Panc1 (cell line): ENCODE measurements around the gene SLC25A22. TPM values are rescaled to one million over a fixed set of nuclear protein-coding genes. Genes with fewer than 3 reads are reported as not detected.
A peak's percentile ranks its signal among the peaks of the same experiment; 100 is the strongest.

Source experiments
- ATAC-seq: fragments of 200-7000 bp; cut with Tn5 transposase; 2 replicates; pipeline ENCODE4 v1.9.1; 2020; ENCODE audit warnings: mild to moderate bottlenecking, moderate library complexity
- BruUV-seq: library from RNA; stranded (reverse); fragments of 400-500 nt; replicated peaks from 2 replicates; lab custom pipeline; 2021; lab: Mats Ljungman, UMichigan
- CTCF ChIA-PET: fragments of 300-600 bp; sonication (Branson Sonifier 250); formaldehyde crosslinking; loops from one replicate; lab custom pipeline; 2022; ENCODE audit warnings: antibody characterized with exemption; lab: Charles Lee
- POLR2A ChIA-PET: fragments of 300-600 bp; sonication (Branson Sonifier 250); formaldehyde crosslinking; loops from one replicate; lab custom pipeline; 2022; ENCODE audit warnings: antibody characterized with exemption; lab: Charles Lee
- DNase-seq: peaks from one replicate; pipeline ENCODE4 v3.0.0-alpha.2; 2010; ENCODE audit warnings: low read depth, low spot score
- H3K27ac ChIP-seq: 2 replicates; pipeline ENCODE4 v1.5.1; 2011; ENCODE audit warnings: mild to moderate bottlenecking, low read length, inconsistent platforms
- H3K27me3 ChIP-seq: fragments of 200-500 bp; sonication (Bioruptor generic); 2 replicates; pipeline ENCODE4 v1.6.0; 2014; ENCODE audit warnings: low read length, inconsistent platforms; ENCODE audit not compliant: control insufficient read depth, insufficient read depth
- H3K36me3 ChIP-seq: fragments of 200-500 bp; sonication (Bioruptor generic); 2 replicates; pipeline ENCODE4 v1.5.1; 2014; ENCODE audit warnings: inconsistent platforms, mild to moderate bottlenecking, low read length, moderate library complexity; ENCODE audit not compliant: control insufficient read depth, insufficient read depth
- H3K4me1 ChIP-seq: 2 replicates; pipeline ENCODE4 v1.5.1; 2011; ENCODE audit warnings: inconsistent platforms, mild to moderate bottlenecking, low read length, moderate library complexity; ENCODE audit not compliant: control insufficient read depth, insufficient read depth
- H3K4me3 ChIP-seq, 2 experiments: 2 replicates each; pipeline ENCODE4 v1.5.1; 2011 to 2012; ENCODE audit warnings: low read depth in 2 of 2, low read length in 2 of 2, mild to moderate bottlenecking in 2 of 2, inconsistent platforms in 1 of 2, moderate library complexity in 1 of 2
- H3K9me3 ChIP-seq: fragments of 200-500 bp; sonication (Bioruptor generic); 2 replicates; pipeline ENCODE4 v1.5.1; 2014; ENCODE audit warnings: low read depth, mild to moderate bottlenecking, inconsistent platforms, low read length, moderate library complexity; ENCODE audit not compliant: control insufficient read depth, insufficient read depth
- POLR2AphosphoS5 ChIP-seq: IDR thresholded peaks from 2 replicates; pipeline ENCODE4 v1.6.1; 2012; ENCODE audit warnings: mild to moderate bottlenecking, low read depth, low read length, moderate library complexity
- SIN3A ChIP-seq: IDR thresholded peaks from 2 replicates; pipeline ENCODE4 v1.6.1; 2012; ENCODE audit warnings: low read depth, mild to moderate bottlenecking, low read length, moderate library complexity, borderline replicate concordance; ENCODE audit not compliant: insufficient read depth
- TCF7L2 ChIP-seq: IDR thresholded peaks from 2 replicates; pipeline ENCODE4 v1.6.1; 2011; ENCODE audit warnings: mild to moderate bottlenecking, low read depth, low read length, inconsistent platforms
- in situ Hi-C: cut with HindIII; loops from 2 replicates; pipeline ENCODE4 v1.10.0; 2016; ENCODE audit warnings: low sequenced_read_pairs, low pct_unique_long_range_greater_than_20kb
- intact Hi-C: fragments of 100-400 bp; cut with micrococcal nuclease; formaldehyde crosslinking; loops from one replicate; pipeline ENCODE4 v1.10.0; 2022; ENCODE audit not compliant: unreplicated experiment
- total RNA-seq: library from RNA; stranded (reverse); gene quantifications from one replicate; pipeline ENCODE4 v1.2.1, GENCODE V29; 2021; ENCODE audit not compliant: unreplicated experiment
- TF ChIP-seq, protein P1 (sequence below): fragments of 450-650 bp; IDR thresholded peaks from 2 replicates; pipeline ENCODE4 v1.5.1; 2017; ENCODE audit warnings: mild to moderate bottlenecking
- TF ChIP-seq, protein P2 (sequence below), 2 experiments: IDR thresholded peaks; 2 replicates each; pipeline ENCODE4 v1.6.1; 2011 to 2012; ENCODE audit warnings: low read depth in 2 of 2, control low read depth in 1 of 2, low read length in 1 of 2, mild to moderate bottlenecking in 1 of 2, moderate library complexity in 1 of 2; ENCODE audit not compliant: insufficient read depth in 1 of 2

The SLC25A22 gene
- total RNA-seq, 1 experiment from 2014 or later, result 119 TPM

DNA sequence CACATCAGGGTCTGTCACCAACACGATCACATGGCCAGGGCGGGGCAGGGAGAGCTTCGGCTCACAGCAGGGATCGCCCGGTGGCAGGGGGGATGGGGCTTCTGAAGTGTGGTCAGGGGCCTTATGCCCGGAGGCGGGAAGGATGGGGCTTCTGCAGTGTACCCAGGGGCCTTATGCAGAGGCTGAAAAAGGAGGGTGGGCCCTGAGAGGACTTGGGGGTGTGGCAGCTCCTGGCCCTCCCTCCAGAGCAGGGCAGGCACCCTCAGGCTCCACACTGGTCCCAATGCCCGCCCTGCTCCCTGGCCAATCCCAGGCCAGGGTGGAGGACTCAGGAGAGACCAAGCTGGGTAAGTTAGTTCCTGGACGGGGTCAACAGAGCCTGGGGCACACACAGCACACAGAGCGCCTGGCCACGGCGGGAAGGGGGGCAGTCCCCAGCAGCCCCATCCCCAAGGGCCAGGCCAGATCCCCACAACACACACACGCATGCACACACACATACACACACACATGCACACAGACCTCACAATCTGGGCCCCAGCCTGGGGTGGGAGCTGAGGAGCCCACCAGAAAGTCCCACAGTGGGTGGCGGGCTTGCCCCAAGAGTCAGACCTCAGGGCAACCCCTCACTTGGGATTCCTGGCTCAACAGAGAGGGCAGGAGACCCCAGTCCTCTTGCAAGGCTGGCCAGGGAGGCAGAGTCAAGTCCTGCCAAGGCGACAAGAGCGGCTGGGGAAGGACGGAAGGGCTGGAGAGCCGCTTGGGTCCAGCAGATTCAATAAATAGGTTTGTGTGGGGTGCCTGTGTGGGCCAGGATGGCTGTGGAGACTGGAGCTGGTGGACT, 7.1 kb downstream of the SLC25A22 start:
- ChIA-PET POLR2A (interaction anchor here (0.5 to 0.6 kb wide), 3 partner anchors 8 to 77 kb away, joined by 3 to 13 read pairs (median 7); no protein-coding TSS in a partner anchor), CTCF (no interaction called here)
- Histone ChIP-seq H3K9me3 (no peaks in the 10 kb centered on the region), H3K4me3 (peak overlapping the region; percentile 21 to 51; a peak in 3 of 4 replicates), H3K4me1 (peaks cover 55% of the 10 kb centered on the region), H3K27me3 (no peaks in the 10 kb centered on the region), H3K36me3 (no peaks in the 10 kb centered on the region; the same call in none of the 2 replicates), H3K27ac (peak overlapping the region; percentile 86)
- TF ChIP-seq POLR2AphosphoS5 (peak; percentile 72), SIN3A (peak; percentile 30; the same call in 1 of the 2 replicates)
- TF ChIP-seq, protein P1, sequence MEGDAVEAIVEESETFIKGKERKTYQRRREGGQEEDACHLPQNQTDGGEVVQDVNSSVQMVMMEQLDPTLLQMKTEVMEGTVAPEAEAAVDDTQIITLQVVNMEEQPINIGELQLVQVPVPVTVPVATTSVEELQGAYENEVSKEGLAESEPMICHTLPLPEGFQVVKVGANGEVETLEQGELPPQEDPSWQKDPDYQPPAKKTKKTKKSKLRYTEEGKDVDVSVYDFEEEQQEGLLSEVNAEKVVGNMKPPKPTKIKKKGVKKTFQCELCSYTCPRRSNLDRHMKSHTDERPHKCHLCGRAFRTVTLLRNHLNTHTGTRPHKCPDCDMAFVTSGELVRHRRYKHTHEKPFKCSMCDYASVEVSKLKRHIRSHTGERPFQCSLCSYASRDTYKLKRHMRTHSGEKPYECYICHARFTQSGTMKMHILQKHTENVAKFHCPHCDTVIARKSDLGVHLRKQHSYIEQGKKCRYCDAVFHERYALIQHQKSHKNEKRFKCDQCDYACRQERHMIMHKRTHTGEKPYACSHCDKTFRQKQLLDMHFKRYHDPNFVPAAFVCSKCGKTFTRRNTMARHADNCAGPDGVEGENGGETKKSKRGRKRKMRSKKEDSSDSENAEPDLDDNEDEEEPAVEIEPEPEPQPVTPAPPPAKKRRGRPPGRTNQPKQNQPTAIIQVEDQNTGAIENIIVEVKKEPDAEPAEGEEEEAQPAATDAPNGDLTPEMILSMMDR, result no peak
- in situ Hi-C loops (no loop called here), intact Hi-C loops (no loop called here)
- TSS peak; percentile 58 for BruUV-seq
- ATAC-seq (peak; percentile 77), DNase-seq (no peak)

DNA sequence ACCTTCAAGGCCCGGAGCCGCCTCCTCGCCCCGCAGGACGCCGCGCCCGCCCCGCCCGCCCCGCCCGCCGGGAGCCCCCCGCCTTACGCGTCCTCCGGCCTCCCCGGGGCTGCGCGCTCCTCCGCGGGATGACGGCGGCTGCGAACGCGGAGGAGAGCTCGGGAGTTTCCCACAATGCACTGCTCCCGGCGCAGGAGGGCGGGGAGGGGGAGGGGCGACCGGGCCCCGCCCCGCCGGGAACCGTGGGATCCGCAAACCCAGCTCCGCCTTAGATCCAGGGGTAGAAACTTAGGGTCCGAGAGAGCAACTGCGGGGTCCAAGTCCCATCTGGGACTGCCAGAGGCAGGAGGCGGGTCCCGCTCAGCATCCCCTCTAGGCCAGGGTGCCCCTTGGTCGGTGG, 8.1 kb downstream of the SLC25A22 start, which contains the start of gene CEND1:
Gene CEND1, minus strand, starts transcription at position 148 of the 400 bp plus-strand sequence. CDS start 1,514 bp downstream, outside the sequence.
- Histone ChIP-seq H3K27ac (peak within 1 kb of the TSS; percentile 86), H3K4me3 (peak within 1 kb of the TSS; percentile 51 to 59), H3K4me1 (peaks cover 50% of the 10 kb centered on the region), H3K36me3 (no peaks in the 10 kb centered on the region; the same call in none of the 2 replicates), H3K27me3 (no peaks in the 10 kb centered on the region), H3K9me3 (no peaks in the 10 kb centered on the region)
- ATAC-seq (peak; percentile 36), DNase-seq (no peak)
- intact Hi-C loops (no loop called here), in situ Hi-C loops (no loop called here)
- ChIA-PET POLR2A (interaction anchor here (0.6 to 0.7 kb wide), 4 partner anchors 9 to 33 kb away, joined by 3 to 13 read pairs (median 5); no protein-coding TSS in a partner anchor), CTCF (no interaction called here)
- TF ChIP-seq, protein P1, result no peak
- TF ChIP-seq, protein P2, sequence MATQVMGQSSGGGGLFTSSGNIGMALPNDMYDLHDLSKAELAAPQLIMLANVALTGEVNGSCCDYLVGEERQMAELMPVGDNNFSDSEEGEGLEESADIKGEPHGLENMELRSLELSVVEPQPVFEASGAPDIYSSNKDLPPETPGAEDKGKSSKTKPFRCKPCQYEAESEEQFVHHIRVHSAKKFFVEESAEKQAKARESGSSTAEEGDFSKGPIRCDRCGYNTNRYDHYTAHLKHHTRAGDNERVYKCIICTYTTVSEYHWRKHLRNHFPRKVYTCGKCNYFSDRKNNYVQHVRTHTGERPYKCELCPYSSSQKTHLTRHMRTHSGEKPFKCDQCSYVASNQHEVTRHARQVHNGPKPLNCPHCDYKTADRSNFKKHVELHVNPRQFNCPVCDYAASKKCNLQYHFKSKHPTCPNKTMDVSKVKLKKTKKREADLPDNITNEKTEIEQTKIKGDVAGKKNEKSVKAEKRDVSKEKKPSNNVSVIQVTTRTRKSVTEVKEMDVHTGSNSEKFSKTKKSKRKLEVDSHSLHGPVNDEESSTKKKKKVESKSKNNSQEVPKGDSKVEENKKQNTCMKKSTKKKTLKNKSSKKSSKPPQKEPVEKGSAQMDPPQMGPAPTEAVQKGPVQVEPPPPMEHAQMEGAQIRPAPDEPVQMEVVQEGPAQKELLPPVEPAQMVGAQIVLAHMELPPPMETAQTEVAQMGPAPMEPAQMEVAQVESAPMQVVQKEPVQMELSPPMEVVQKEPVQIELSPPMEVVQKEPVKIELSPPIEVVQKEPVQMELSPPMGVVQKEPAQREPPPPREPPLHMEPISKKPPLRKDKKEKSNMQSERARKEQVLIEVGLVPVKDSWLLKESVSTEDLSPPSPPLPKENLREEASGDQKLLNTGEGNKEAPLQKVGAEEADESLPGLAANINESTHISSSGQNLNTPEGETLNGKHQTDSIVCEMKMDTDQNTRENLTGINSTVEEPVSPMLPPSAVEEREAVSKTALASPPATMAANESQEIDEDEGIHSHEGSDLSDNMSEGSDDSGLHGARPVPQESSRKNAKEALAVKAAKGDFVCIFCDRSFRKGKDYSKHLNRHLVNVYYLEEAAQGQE (IDR thresholded peaks at IDR 0.05; ENCODE audit: insufficient read depth in 1 of 2, low read depth in 2 of 2, low read length in 1 of 2), result no peak
- peak; percentile 0; the same call in 1 of the 2 replicates for TF ChIP-seq POLR2AphosphoS5
- no peak for TF ChIP-seq TCF7L2
- no TSS peak for BruUV-seq
